Suppressor macrophage treated with lipopolysaccharide for 1 hour (primary cell): ENCODE results near the gene NFIA.

Experiments used
- DNase-seq, 3 donors: peaks; one replicate each; pipeline ENCODE4 v3.0.0-alpha.2; 2020 to 2022

The NFIA gene

DNA sequence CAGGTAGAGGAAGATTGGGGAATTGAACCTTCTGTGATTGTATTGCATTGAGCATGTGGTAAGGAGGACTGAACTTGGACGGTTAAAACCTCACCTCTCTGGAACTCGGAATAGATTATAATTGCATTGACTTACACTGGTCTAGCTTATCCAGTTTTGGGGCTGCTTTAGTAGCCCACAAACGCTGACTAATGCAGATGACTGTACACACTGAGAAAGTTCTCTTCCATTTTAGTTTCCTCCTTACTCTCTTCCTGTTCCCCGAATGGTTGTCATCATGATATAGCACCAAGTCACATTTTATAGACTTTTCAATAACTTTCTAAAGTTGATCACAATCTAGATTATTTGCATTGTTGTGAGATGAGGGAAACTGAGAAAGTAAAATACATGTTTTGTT is 78.2 kb downstream of the NFIA start:
- DNase-seq: peak; percentile 47 to 74 (median 73)

GRCh38 chr1:61162520-61163258 is 80.3 kb downstream of the NFIA start:
- DNase-seq: no peak

- DNase-seq: no peak
These were observed 81.0 kb downstream of the NFIA start for GRCh38 chr1:61163355-61163754.

GRCh38 chr1:61165402-61165801 is 83.0 kb downstream of the NFIA start:
- DNase-seq: no peak

DNA sequence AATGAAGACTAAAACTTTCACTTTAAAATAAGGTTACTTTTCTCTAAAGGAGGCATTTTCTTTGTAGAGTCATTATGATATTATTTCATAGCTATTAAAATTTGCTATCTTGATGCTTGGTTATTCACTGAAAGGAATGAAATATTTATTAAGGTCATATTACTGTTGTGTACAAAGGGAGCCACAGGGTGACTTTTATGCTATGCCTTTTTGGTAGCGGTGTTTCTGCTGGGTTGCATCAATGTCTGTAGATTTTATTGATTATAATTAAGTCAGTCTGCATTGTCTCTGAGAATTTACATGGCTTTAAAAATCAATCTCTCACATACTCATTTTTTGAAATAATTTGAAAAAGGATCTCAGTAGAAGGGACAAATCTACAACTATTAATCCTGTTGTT is 84.9 kb downstream of the NFIA start:
- no peak for DNase-seq

GRCh38 chr1:61169045-61169444 is 86.7 kb downstream of the NFIA start:
- DNase-seq: no peak

- DNase-seq: no peak
These were observed 87.3 kb downstream of the NFIA start for GRCh38 chr1:61169634-61170033.

DNA sequence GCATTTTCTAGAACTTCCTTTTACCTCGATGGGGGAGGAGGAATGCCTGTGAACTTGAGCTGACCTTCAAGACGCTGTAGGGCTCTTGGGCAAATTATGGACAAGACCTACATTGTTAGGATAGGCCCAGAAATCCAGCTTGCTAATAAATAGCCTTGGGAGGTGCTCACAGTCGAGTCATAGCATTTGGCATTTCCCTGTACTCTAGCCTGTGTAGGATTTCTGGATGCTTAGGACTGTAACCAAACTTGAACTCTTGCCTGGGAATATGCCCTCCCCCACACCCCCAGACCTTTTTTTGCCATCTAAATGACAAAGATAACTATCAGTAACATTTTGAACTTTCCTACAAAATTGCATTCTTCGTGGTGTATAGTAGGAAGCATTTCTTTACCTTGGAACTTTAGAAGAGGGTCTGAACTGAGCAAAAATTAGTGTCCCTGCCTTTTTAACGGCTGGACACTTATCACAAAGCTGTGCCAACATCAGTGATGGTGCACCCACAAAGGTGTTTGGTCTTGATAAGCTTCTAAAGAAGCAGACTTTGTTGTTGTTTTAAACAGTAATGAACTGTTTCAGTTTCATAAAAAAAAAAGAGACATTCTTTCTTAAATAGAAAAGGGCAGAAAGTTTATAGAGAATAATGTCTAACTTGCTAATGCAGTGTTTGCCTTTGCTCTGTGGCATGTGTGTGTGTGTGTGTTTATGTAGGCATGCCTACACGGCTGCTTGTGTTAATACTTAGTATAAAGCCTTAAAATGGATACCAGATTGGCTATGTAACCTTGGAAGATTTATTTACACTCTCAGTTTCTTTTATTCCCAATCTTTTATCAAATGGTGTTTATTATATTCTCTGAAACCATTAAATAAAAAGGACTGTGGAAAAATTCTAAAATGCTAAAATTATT is 88.2 kb downstream of the NFIA start:
- no peak for DNase-seq

DNA sequence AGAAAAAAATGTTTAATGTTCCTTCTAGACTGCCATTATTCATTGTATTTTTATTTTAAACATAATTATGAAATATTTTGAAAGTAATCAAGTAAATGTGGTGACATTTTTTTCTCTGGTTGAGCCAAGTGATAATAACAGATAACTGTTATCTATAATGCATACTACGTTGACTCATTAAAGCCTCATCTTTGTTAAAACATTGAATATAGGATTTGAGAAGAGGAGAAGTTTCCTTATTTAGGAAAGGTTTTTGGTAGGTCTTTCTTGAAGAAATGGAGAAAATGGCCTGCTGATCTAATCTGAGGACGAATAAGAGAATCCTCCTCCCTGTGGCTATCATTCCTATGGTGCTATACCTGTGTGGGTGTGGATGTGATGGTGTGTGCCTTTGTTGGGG is 89.0 kb downstream of the NFIA start:
- no peak for DNase-seq

GRCh38 chr1:61171974-61172373 is 89.6 kb downstream of the NFIA start:
- no peak for DNase-seq

DNA sequence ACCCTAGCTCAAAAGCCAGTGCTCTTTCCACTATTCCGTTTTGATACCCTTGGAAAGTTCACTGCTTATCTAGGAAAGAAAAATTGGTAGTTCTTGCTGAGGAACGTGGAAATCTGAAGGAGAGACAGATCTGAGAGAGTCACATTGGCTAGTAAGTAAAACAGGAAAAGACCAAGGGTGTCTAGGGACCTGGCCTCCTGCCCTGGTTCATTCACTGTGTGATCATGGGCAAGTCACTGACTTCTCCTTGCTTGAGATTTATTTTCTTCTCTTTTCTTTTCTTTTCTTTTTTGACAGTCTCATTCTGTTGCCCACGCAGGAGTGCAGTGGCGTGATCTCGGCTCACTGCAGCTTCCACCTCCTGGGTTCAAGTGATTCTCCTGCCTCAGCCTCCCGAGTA is 90.8 kb downstream of the NFIA start:
- no peak for DNase-seq

GRCh38 chr1:61174060-61174795 is 91.9 kb downstream of the NFIA start:
- DNase-seq: no peak

- no peak for DNase-seq
These were observed 93.6 kb downstream of the NFIA start for GRCh38 chr1:61175976-61176375.

GRCh38 chr1:61181067-61182038 is 99.0 kb downstream of the NFIA start:
- peak in 1 of 3 donors; percentile 8 for DNase-seq

GRCh38 chr1:61182049-61182448 is 99.7 kb downstream of the NFIA start:
- DNase-seq: no peak

GRCh38 chr1:61182480-61182879 is 100.1 kb downstream of the NFIA start:
- no peak for DNase-seq

- DNase-seq: no peak
These were observed 101.2 kb downstream of the NFIA start for GRCh38 chr1:61183471-61184039.

DNA sequence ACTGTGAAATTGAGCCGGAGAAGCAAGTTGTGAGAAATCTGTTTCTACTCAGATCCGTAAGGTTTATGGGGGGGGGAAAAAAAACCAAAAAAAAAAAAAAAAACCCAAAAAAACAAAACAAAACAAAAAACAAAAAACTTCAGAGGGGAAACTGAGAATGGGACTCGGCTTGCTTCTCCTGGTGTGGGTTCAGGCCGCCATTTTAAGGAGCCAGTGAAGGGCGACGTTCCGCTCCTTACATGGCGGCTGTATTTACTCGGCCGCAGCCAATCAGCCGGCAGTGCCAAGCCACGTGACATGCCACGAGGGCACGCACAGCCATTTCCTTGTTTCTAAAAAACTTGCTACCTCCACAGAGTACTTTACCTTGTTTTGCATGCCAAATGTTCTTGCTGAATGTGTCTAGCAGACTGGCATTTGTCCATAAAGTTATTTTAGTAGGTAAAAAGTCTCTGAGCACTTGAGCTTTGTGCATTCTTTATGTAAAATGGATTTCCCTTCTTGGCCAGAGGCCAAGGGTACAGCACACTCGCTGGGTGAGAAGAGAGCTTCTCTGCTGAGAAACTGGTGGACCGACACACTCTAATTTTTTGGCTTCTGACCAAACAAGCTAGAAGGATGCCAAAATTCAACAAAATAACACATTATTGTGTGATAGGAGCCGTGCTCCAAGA is 101.8 kb downstream of the NFIA start:
- DNase-seq: no peak

- DNase-seq: no peak
These were observed 102.3 kb downstream of the NFIA start for GRCh38 chr1:61184714-61185106.

GRCh38 chr1:61186753-61187152 is 104.4 kb downstream of the NFIA start:
- no peak for DNase-seq
